CD14-positive monocyte (primary cell): ENCODE data around the gene CARD9. TPM values are rescaled to one million over a fixed set of nuclear protein-coding genes. Genes with fewer than 3 reads are reported as not detected.

Experiments
- DNase-seq, 3 donors: peaks; one replicate each; pipeline ENCODE4 v3.0.0-alpha.2; 2011 to 2022
- H2AFZ ChIP-seq: 2 replicates; pipeline ENCODE4 v1.6.0; 2012; ENCODE audit warnings: mild to moderate bottlenecking, low read depth, low read length, inconsistent platforms; ENCODE audit not compliant: insufficient read depth, poor library complexity, severe bottlenecking
- H3K27ac ChIP-seq, 2 donors: 1 replicate in 1 of 2; 2 replicates in 1 of 2; pipeline ENCODE4 v1.5.1; 2012 to 2013; ENCODE audit warnings: low read length in 2 of 2, control low read depth in 1 of 2, inconsistent platforms in 1 of 2, low read depth in 1 of 2, mild to moderate bottlenecking in 1 of 2
- H3K27me3 ChIP-seq, 2 donors: one replicate each; pipeline versions ENCODE4 v1.6.0 to v1.6.1; 2011 to 2013; ENCODE audit warnings: low read length in 2 of 2; ENCODE audit not compliant: control insufficient read depth in 2 of 2, insufficient read depth in 2 of 2
- H3K36me3 ChIP-seq, 2 donors: replicated peaks in 1 of 2; 1 replicate in 1 of 2; 2 replicates in 1 of 2; pipeline versions ENCODE4 v1.5.1 to v1.6.1; 2012 to 2013; ENCODE audit warnings: low read length in 2 of 2, control low read depth in 1 of 2, inconsistent platforms in 1 of 2, mild to moderate bottlenecking in 1 of 2; ENCODE audit not compliant: insufficient read depth in 2 of 2, control insufficient read depth in 1 of 2
- H3K4me1 ChIP-seq, 2 donors: 1 replicate in 1 of 2; 2 replicates in 1 of 2; pipeline versions ENCODE4 v1.5.1 to v1.6.1; 2012 to 2013; ENCODE audit warnings: low read length in 2 of 2, control low read depth in 1 of 2, inconsistent platforms in 1 of 2, mild to moderate bottlenecking in 1 of 2, moderate library complexity in 1 of 2; ENCODE audit not compliant: insufficient read depth in 2 of 2, control insufficient read depth in 1 of 2
- H3K4me2 ChIP-seq: replicated peaks from 2 replicates; pipeline ENCODE3; 2012; ENCODE audit warnings: low read length, moderate library complexity, mild to moderate bottlenecking; ENCODE audit not compliant: poor library complexity, severe bottlenecking; ENCODE audit errors: extremely low read depth
- H3K4me3 ChIP-seq, 3 experiments: fragments of 200-600 bp in 1 of 3; sonication (generic) in 1 of 3; replicated peaks in 1 of 3; 1 replicate in 2 of 3; 2 replicates in 1 of 3; pipeline ENCODE4 v1.5.1; 2011 to 2013; ENCODE audit warnings: low read length in 3 of 3, mild to moderate bottlenecking in 3 of 3, control low read depth in 2 of 3, low read depth in 2 of 3, inconsistent platforms in 1 of 3, moderate library complexity in 1 of 3
- H3K79me2 ChIP-seq: 2 replicates; pipeline ENCODE4 v1.6.0; 2012; ENCODE audit warnings: mild to moderate bottlenecking, control low read depth, inconsistent platforms, low read length, moderate library complexity; ENCODE audit not compliant: insufficient read depth
- H3K9ac ChIP-seq: 2 replicates; pipeline ENCODE4 v1.6.0; 2017; ENCODE audit warnings: low read length, mild to moderate bottlenecking; ENCODE audit not compliant: insufficient read depth, poor library complexity, severe bottlenecking
- H3K9me3 ChIP-seq, 2 donors: replicated peaks in 1 of 2; 1 replicate in 1 of 2; 2 replicates in 1 of 2; pipeline versions ENCODE4 v1.5.1 to v1.6.1; 2012 to 2013; ENCODE audit warnings: low read length in 2 of 2, control low read depth in 1 of 2; ENCODE audit not compliant: control insufficient read depth in 1 of 2, insufficient read depth in 1 of 2
- H4K20me1 ChIP-seq: 2 replicates; pipeline ENCODE4 v1.6.0; 2012; ENCODE audit warnings: mild to moderate bottlenecking, low read length, control low read depth, moderate library complexity; ENCODE audit not compliant: insufficient read depth
- H3K27ac Mint-ChIP-seq, 7 donors: one replicate each; pipeline ENCODE4 v1.8.0; 2020; ENCODE audit warnings: mild to moderate bottlenecking in 7 of 7, mixed read lengths in 7 of 7, moderate library complexity in 6 of 7, inconsistent platforms in 2 of 7
- H3K27me3 Mint-ChIP-seq, 3 donors: one replicate each; pipeline ENCODE4 v1.8.0; 2021 to 2022; ENCODE audit warnings: low read depth in 3 of 3, mild to moderate bottlenecking in 3 of 3, mixed read lengths in 3 of 3, moderate library complexity in 3 of 3, inconsistent platforms in 1 of 3
- H3K36me3 Mint-ChIP-seq, 2 donors: one replicate each; pipeline ENCODE4 v1.8.0; 2020; ENCODE audit warnings: mixed read lengths in 2 of 2, inconsistent platforms in 1 of 2, mild to moderate bottlenecking in 1 of 2
- H3K4me1 Mint-ChIP-seq: one replicate; pipeline ENCODE4 v1.8.0; 2020; ENCODE audit warnings: mild to moderate bottlenecking, mixed read lengths
- H3K4me3 Mint-ChIP-seq, 2 donors: one replicate each; pipeline ENCODE4 v1.8.0; 2020; ENCODE audit warnings: mild to moderate bottlenecking in 2 of 2, mixed read lengths in 2 of 2, moderate library complexity in 1 of 2
- H3K9me3 Mint-ChIP-seq, 7 donors: one replicate each; pipeline ENCODE4 v1.8.0; 2020 to 2022; ENCODE audit warnings: mixed read lengths in 7 of 7, mild to moderate bottlenecking in 6 of 7, moderate library complexity in 6 of 7, inconsistent platforms in 2 of 7
- WGBS: methylation state at CpG from one replicate; pipeline ENCODE4 v1.1.5; 2013; ENCODE audit warnings: missing lambda C conversion rate; ENCODE audit not compliant: insufficient coverage; 5-methylcytosine and 5-hydroxymethylcytosine counted together
- intact Hi-C, 2 donors: fragments of 100-400 bp; cut with micrococcal nuclease; formaldehyde crosslinking; loops; one replicate each; pipeline versions ENCODE4 v1.15.0 to v1.15.1; 2023
- polyA plus RNA-seq, 3 donors: library from polyadenylated mRNA; depleted of rRNA in 1 of 3; unstranded in 2 of 3; stranded (reverse) in 1 of 3; fragments of 300-500 nt in 2 of 3; fragments of >200 nt in 1 of 3; fragmentation: Illumina TruSeq in 2 of 3; gene quantifications; 1 replicate in 2 of 3; 2 replicates in 1 of 3; pipeline ENCODE4 v1.2.3, GENCODE V29; 2012 to 2021
- TF ChIP-seq, protein P1 (sequence below): fragments of 200-600 bp; IDR thresholded peaks from one replicate; pipeline ENCODE4 v1.8.0; 2022; ENCODE audit warnings: antibody characterized with exemption, mild to moderate bottlenecking

The CARD9 gene
- polyA plus RNA-seq, 3 donors, result 34.3 to 108 (median 41.4) TPM

DNA sequence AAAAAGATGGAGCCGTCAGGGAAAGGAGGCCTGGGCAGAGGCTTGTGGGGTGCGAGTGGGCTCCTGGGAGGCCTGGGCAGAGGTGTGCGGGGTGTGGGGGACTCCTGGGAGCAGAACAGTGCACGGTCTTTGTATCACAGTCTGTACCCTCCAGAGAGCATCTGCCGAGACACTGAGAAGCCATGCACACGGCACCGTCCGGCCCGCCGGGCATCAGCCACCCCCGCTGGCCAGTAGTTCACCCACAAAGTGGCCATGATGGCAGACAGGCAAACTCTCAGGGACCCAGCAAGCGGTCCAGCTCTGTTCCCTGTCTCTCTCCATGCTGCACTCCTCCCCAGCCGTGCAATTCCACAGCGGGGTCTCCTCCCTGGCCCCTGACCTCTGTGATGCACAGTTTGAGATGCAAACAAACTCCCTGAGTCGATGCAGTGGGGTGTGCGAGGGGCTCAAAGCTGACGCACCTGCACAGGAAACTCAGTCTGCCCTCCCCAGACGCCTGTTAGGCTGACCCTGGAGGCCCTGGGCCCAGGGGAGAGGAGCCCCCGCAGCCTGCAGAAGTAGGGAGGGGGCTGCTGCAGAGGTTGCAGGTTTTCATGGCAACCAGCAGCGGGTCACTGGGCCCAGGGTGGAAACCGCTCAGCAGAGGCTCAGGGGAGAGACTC is 55.2 kb downstream of the CARD9 start:
- H3K9me3 ChIP-seq, result peaks cover 10 to 26% of the 10 kb centered on the region in 2 donors
- no peak for DNase-seq
- WGBS, result 89% methylated on average over 19 of the region's 21 CpGs
- Mint-ChIP-seq H3K4me1 (peaks cover 6% of the 10 kb centered on the region), H3K9me3 (peaks cover 15 to 26% (median 18%) of the 10 kb centered on the region in 7 donors), H3K27me3 (peaks cover 2 to 4% (median 3%) of the 10 kb centered on the region in 3 donors), H3K4me3 (no peak overlapping the region), H3K27ac (no peak overlapping the region), H3K36me3 (peaks cover 0 to 6% of the 10 kb centered on the region in 2 donors)
- H3K9ac ChIP-seq, result no peak overlapping the region
- no peaks in the 10 kb centered on the region for H4K20me1 ChIP-seq
- H2AFZ ChIP-seq, result no peak overlapping the region
- H3K4me3 ChIP-seq, result no peak overlapping the region
- no peaks in the 10 kb centered on the region for H3K4me1 ChIP-seq
- no peak overlapping the region for H3K4me2 ChIP-seq
- no peak overlapping the region for H3K27ac ChIP-seq
- intact Hi-C loops, result no loop called here
- H3K36me3 ChIP-seq, result no peaks in the 10 kb centered on the region
- H3K27me3 ChIP-seq, result no peaks in the 10 kb centered on the region
- TF ChIP-seq, protein P1, sequence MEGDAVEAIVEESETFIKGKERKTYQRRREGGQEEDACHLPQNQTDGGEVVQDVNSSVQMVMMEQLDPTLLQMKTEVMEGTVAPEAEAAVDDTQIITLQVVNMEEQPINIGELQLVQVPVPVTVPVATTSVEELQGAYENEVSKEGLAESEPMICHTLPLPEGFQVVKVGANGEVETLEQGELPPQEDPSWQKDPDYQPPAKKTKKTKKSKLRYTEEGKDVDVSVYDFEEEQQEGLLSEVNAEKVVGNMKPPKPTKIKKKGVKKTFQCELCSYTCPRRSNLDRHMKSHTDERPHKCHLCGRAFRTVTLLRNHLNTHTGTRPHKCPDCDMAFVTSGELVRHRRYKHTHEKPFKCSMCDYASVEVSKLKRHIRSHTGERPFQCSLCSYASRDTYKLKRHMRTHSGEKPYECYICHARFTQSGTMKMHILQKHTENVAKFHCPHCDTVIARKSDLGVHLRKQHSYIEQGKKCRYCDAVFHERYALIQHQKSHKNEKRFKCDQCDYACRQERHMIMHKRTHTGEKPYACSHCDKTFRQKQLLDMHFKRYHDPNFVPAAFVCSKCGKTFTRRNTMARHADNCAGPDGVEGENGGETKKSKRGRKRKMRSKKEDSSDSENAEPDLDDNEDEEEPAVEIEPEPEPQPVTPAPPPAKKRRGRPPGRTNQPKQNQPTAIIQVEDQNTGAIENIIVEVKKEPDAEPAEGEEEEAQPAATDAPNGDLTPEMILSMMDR, result no peak
- no peaks in the 10 kb centered on the region for H3K79me2 ChIP-seq

DNA sequence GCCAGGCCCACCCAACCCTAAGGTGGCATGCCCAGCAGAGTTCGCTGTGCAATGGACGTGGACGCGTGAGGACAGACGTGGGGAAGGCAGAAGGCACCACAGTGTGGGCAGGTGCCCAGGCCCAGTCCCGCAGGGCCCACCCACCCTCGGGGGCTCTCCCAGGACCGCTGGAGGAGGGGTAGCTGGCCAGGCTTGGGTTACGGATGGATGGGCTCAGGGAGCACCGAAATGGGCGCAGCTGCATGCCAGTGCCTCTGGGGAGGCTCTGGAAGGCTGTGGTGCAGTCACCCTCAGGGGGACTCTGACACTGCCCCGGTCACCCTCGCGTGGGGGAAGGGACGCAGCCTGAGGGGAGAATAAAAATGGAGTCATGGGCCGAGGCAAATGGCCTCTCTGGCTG is 55.8 kb downstream of the CARD9 start:
- peaks cover 2 to 3% (median 2%) of the 10 kb centered on the region in 3 donors for H3K27me3 Mint-ChIP-seq
- H3K4me1 Mint-ChIP-seq, result peaks cover 6% of the 10 kb centered on the region
- H3K27ac Mint-ChIP-seq, result no peak overlapping the region
- Histone ChIP-seq H3K9ac (no peak overlapping the region), H3K9me3 (peaks cover 10 to 26% of the 10 kb centered on the region in 2 donors), H3K79me2 (no peaks in the 10 kb centered on the region), H4K20me1 (no peaks in the 10 kb centered on the region), H3K4me2 (no peak overlapping the region), H2AFZ (no peak overlapping the region), H3K27ac (no peak overlapping the region), H3K4me1 (no peaks in the 10 kb centered on the region), H3K27me3 (no peaks in the 10 kb centered on the region), H3K36me3 (no peaks in the 10 kb centered on the region), H3K4me3 (no peak overlapping the region)
- TF ChIP-seq, protein P1, result no peak
- 94% methylated on average over 16 of the region's 16 CpGs for WGBS
- peaks cover 15 to 26% (median 18%) of the 10 kb centered on the region in 7 donors for H3K9me3 Mint-ChIP-seq
- no peak overlapping the region for H3K4me3 Mint-ChIP-seq
- peaks cover 0 to 6% of the 10 kb centered on the region in 2 donors for H3K36me3 Mint-ChIP-seq
- intact Hi-C loops, result no loop called here
- DNase-seq, result no peak
